Measurements from ENCODE around the gene DNAH7.

DNAH7 gene

GRCh38 chr2:195818106-195818505 lies 250.5 kb downstream of the DNAH7 start:
- Histone ChIP-seq H3K27ac (no peak overlapping the region), H3K27me3 (replicated peaks) (no peaks in the 10 kb centered on the region), H3K4me3 (ENCODE audit: low read depth, low read length) (no peak overlapping the region), H3K36me3 (replicated peaks) (no peaks in the 10 kb centered on the region)
- DNase-seq, result no peak
- no peak for TF ChIP-seq CTCF (IDR thresholded peaks at IDR 0.05; ENCODE audit: low read depth, low read length, missing control alignments)
- in situ Hi-C loops (cut with HindIII; ENCODE audit: low pct_ligation_motif_present, low sequenced_read_pairs), result no loop called here

GRCh38 chr2:195815083-195815482 lies 253.6 kb downstream of the DNAH7 start:
- no peak for DNase-seq
- Histone ChIP-seq H3K4me3 (ENCODE audit: low read depth, low read length) (no peak overlapping the region), H3K27me3 (replicated peaks) (no peaks in the 10 kb centered on the region), H3K36me3 (replicated peaks) (no peaks in the 10 kb centered on the region), H3K27ac (no peak overlapping the region)
- in situ Hi-C loops (cut with HindIII; ENCODE audit: low pct_ligation_motif_present, low sequenced_read_pairs), result no loop called here
- TF ChIP-seq CTCF (IDR thresholded peaks at IDR 0.05; ENCODE audit: low read depth, low read length, missing control alignments), result no peak

- DNase-seq, result no peak
- H3K36me3 ChIP-seq (replicated peaks), result no peaks in the 10 kb centered on the region
- in situ Hi-C loops (cut with HindIII; ENCODE audit: low pct_ligation_motif_present, low sequenced_read_pairs), result no loop called here
Observed at GRCh38 chr2:195813421-195813820, 255.2 kb downstream of the DNAH7 start.

GRCh38 chr2:195810340-195811098 lies 258.1 kb downstream of the DNAH7 start:
- H3K27ac ChIP-seq, result no peak overlapping the region
- no peak for TF ChIP-seq CTCF (IDR thresholded peaks at IDR 0.05; ENCODE audit: low read depth, low read length, missing control alignments)
- H3K4me3 ChIP-seq (ENCODE audit: low read depth, low read length), result no peak overlapping the region
- DNase-seq, result no peak
- no peaks in the 10 kb centered on the region for H3K36me3 ChIP-seq (replicated peaks)
- in situ Hi-C loops (cut with HindIII; ENCODE audit: low pct_ligation_motif_present, low sequenced_read_pairs), result no loop called here
- no peaks in the 10 kb centered on the region for H3K27me3 ChIP-seq (replicated peaks)

More at GRCh38 chr2:195813421-195813820, 255.2 kb downstream of the DNAH7 start:
- Histone ChIP-seq H3K27me3 (replicated peaks) (no peaks in the 10 kb centered on the region), H3K27ac (no peak overlapping the region), H3K4me3 (ENCODE audit: low read depth, low read length) (no peak overlapping the region)
- no peak for TF ChIP-seq CTCF (IDR thresholded peaks at IDR 0.05; ENCODE audit: low read depth, low read length, missing control alignments)

- Histone ChIP-seq H3K27me3 (replicated peaks) (no peaks in the 10 kb centered on the region), H3K4me3 (ENCODE audit: low read depth, low read length) (no peak overlapping the region), H3K27ac (no peak overlapping the region), H3K36me3 (replicated peaks) (no peaks in the 10 kb centered on the region)
- no peak for DNase-seq
- in situ Hi-C loops (cut with HindIII; ENCODE audit: low pct_ligation_motif_present, low sequenced_read_pairs), result no loop called here
- no peak for TF ChIP-seq CTCF (IDR thresholded peaks at IDR 0.05; ENCODE audit: low read depth, low read length, missing control alignments)
Observed at GRCh38 chr2:195808189-195808588, 260.4 kb downstream of the DNAH7 start.

Data from brain microvascular endothelial cell (primary cell).